Neural crest cell (in vitro differentiated cells): ENCODE data around the gene LGALSL. TPM values are rescaled to one million over a fixed set of nuclear protein-coding genes. Genes with fewer than 3 reads are reported as not detected.

Experiments used
- DNase-seq: peaks from one replicate; pipeline ENCODE4 v3.0.0; 2021; ENCODE audit warnings: low read depth, mixed read lengths, low spot score
- H3K27ac Mint-ChIP-seq: one replicate; pipeline ENCODE4 v1.8.0; 2021; ENCODE audit warnings: mild to moderate bottlenecking, mixed read lengths; ENCODE audit not compliant: unreplicated experiment
- H3K27me3 Mint-ChIP-seq: 2 replicates; pipeline ENCODE4 v1.8.0; 2021; ENCODE audit warnings: low read depth, mild to moderate bottlenecking, mixed read lengths
- H3K36me3 Mint-ChIP-seq: 2 replicates; pipeline ENCODE4 v1.8.0; 2021; ENCODE audit warnings: low read depth, mild to moderate bottlenecking, mixed read lengths
- H3K4me1 Mint-ChIP-seq: 2 replicates; pipeline ENCODE4 v1.8.0; 2021; ENCODE audit warnings: mixed read lengths
- H3K4me3 Mint-ChIP-seq: one replicate; pipeline ENCODE4 v1.8.0; 2021; ENCODE audit warnings: mild to moderate bottlenecking, mixed read lengths
- H3K9me3 Mint-ChIP-seq: 2 replicates; pipeline ENCODE4 v1.8.0; 2021; ENCODE audit warnings: mixed read lengths
- total RNA-seq: library from RNA; stranded (reverse); gene quantifications from 2 replicates; pipeline ENCODE4 v1.2.1, GENCODE V29; 2021
- TF ChIP-seq, protein P1 (sequence below): fragments of 200-600 bp; sonication (generic); conservative IDR thresholded peaks from 2 replicates; pipeline ENCODE4 v1.5.0; 2021; ENCODE audit warnings: antibody characterized with exemption, mild to moderate bottlenecking

The LGALSL gene
- total RNA-seq, 1 donor from 2014 or later: 29.1 TPM

DNA sequence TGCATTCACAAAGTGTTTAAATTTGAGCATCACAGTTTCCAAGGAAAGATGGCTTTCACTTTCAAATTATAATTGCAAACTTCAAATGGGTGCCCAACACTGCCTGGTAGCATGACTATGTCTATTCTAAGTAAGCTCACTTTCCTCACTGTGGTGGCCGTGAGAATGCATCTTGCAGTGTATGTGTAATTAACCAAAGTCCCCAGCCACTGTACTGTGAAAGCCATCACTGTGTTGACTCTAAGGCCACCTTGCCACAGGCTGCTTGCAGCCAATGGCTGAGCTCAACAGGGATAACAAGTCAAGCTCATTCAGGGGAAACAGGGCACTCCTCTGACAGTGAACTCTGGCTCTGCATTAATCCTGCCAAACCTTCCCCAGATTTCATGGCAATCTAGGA is 43.3 kb upstream of the LGALSL start:
- TF ChIP-seq, protein P1, sequence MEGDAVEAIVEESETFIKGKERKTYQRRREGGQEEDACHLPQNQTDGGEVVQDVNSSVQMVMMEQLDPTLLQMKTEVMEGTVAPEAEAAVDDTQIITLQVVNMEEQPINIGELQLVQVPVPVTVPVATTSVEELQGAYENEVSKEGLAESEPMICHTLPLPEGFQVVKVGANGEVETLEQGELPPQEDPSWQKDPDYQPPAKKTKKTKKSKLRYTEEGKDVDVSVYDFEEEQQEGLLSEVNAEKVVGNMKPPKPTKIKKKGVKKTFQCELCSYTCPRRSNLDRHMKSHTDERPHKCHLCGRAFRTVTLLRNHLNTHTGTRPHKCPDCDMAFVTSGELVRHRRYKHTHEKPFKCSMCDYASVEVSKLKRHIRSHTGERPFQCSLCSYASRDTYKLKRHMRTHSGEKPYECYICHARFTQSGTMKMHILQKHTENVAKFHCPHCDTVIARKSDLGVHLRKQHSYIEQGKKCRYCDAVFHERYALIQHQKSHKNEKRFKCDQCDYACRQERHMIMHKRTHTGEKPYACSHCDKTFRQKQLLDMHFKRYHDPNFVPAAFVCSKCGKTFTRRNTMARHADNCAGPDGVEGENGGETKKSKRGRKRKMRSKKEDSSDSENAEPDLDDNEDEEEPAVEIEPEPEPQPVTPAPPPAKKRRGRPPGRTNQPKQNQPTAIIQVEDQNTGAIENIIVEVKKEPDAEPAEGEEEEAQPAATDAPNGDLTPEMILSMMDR: no peak
- Mint-ChIP-seq H3K4me1 (peaks cover 29% of the 10 kb centered on the region), H3K36me3 (no peaks in the 10 kb centered on the region), H3K27me3 (no peaks in the 10 kb centered on the region), H3K9me3 (no peaks in the 10 kb centered on the region), H3K4me3 (no peak overlapping the region), H3K27ac (no peak overlapping the region)
- no peak for DNase-seq

DNA sequence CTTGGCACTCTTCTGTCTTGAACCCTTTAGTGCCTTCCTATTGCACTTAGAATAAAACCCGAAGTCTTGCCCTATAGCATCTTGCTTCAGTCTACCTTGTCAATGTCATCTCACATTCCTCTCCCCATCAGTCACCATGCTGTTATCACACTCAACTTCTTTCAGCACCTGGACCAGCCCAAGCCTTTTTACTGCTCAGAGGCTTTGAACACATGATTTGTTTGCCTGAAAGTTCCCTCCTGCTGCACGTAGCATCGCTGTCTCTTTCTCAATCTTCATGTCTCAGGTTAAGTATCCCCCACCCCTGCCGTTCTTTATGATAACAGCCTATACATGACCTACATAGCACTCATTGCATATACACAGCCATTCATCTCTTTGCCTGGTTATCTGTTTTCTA is 41.3 kb upstream of the LGALSL start:
- no peak overlapping the region for H3K27ac Mint-ChIP-seq
- H3K4me1 Mint-ChIP-seq: peaks cover 11% of the 10 kb centered on the region
- DNase-seq: no peak
- TF ChIP-seq, protein P1: no peak
- no peaks in the 10 kb centered on the region for H3K9me3 Mint-ChIP-seq
- no peak overlapping the region for H3K4me3 Mint-ChIP-seq
- H3K36me3 Mint-ChIP-seq: no peaks in the 10 kb centered on the region
- no peaks in the 10 kb centered on the region for H3K27me3 Mint-ChIP-seq

DNA sequence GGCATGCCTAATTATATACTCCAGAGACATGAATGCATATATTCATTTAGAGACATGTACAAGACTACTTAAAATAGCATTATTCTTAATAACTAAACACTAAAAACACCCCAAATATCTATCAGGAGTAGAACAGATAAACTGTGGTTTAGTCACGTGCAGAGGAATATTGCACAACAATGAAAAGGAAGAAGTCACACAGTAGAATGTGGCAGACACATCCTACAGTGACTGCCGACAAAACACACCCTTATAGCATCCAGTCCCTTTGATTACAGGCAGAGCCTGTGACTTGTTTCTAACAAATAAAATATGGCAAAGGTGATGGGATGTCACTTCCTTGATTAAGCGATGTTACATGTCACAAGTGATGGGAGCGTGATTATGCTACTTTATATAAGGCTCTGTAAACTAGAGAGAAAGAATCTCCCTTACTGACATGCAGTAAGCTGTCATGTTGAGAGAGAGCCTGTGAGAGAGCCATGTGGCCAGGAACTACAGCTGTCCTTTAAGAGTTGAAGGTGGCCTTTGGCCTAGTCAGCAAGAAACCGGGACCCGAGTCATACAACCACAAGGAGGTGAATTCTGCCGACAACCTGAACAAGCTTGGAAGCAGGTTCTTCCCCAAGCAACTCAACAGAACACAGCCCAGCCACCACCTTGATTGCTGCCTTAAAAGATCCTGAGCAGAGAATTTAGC is 39.1 kb upstream of the LGALSL start:
- H3K27ac Mint-ChIP-seq: no peak overlapping the region
- no peaks in the 10 kb centered on the region for H3K27me3 Mint-ChIP-seq
- no peaks in the 10 kb centered on the region for H3K9me3 Mint-ChIP-seq
- DNase-seq: no peak
- no peaks in the 10 kb centered on the region for H3K36me3 Mint-ChIP-seq
- peaks cover 5% of the 10 kb centered on the region for H3K4me1 Mint-ChIP-seq
- TF ChIP-seq, protein P1: no peak
- no peak overlapping the region for H3K4me3 Mint-ChIP-seq

DNA sequence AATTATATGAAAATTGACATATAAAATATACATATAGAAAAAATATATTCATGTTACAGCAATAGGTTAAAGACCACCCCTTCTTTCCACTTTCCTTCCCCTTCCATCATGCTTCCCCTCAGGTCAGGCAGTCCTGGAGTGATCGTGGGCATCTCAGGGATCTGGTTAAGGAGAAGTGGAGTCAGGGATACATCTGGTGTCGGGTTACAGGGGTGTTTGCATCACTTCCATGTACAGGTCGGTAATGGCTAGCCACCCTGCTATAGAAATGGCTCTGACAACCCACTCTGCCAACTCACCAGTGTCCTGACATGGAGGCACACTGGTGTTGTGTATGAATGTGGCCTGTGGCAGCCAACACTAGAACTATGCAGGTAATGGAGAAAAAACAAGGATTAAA is 36.3 kb upstream of the LGALSL start:
- H3K4me3 Mint-ChIP-seq: no peak overlapping the region

DNA sequence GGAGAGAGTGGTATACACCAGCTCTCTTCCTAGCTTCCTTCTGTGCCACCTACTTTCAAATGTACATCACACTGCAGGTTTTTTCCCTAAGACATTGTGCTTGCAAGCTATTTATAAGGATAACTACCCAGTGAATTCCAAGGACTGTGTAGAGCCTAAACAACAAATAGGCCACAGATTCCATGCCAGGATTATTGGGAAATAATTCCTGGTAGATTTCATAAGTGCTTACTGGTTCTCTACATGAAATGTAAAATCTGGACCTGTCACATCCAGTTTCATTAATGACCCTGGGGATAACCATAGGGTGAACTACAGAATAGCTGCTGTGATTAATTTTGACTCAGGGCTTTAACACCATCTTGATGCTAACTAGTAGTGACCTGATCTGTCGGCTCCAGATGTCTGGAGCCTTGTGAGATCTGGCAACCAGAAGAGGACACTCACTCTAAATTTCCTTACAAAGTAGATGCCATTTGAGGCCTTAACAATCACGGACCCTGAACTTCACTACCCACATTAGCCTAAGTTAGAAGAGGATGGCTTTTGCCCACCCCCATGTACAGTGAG is 34.3 kb upstream of the LGALSL start:
- no peaks in the 10 kb centered on the region for H3K36me3 Mint-ChIP-seq

More for the DNA sequence above, 36.3 kb upstream of the LGALSL start:
- Mint-ChIP-seq H3K27me3 (no peaks in the 10 kb centered on the region), H3K4me1 (peaks cover 3% of the 10 kb centered on the region), H3K27ac (no peak overlapping the region), H3K36me3 (no peaks in the 10 kb centered on the region), H3K9me3 (no peaks in the 10 kb centered on the region)
- DNase-seq: no peak
- TF ChIP-seq, protein P1: no peak

More for the DNA sequence above, 34.3 kb upstream of the LGALSL start:
- DNase-seq: no peak
- Mint-ChIP-seq H3K27me3 (no peaks in the 10 kb centered on the region), H3K4me3 (no peak overlapping the region), H3K27ac (no peak overlapping the region), H3K9me3 (no peaks in the 10 kb centered on the region), H3K4me1 (peaks cover 3% of the 10 kb centered on the region)
- TF ChIP-seq, protein P1: no peak
